Astrocyte (in vitro differentiated cells and primary cell): ENCODE data around the gene RAP1A.

Experiments used
- EZH2 ChIP-seq: IDR thresholded peaks from 2 replicates; pipeline ENCODE4 v1.6.1; 2012; ENCODE audit warnings: mild to moderate bottlenecking, low read length, inconsistent platforms; ENCODE audit not compliant: insufficient read depth
- TF ChIP-seq, protein P1 (sequence below): IDR thresholded peaks from 2 replicates; pipeline ENCODE4 v1.5.1; 2011; ENCODE audit warnings: low read depth, mild to moderate bottlenecking, inconsistent platforms, low read length, moderate library complexity; ENCODE audit not compliant: insufficient read depth

- TF ChIP-seq EZH2 = no peak
- TF ChIP-seq, protein P1, sequence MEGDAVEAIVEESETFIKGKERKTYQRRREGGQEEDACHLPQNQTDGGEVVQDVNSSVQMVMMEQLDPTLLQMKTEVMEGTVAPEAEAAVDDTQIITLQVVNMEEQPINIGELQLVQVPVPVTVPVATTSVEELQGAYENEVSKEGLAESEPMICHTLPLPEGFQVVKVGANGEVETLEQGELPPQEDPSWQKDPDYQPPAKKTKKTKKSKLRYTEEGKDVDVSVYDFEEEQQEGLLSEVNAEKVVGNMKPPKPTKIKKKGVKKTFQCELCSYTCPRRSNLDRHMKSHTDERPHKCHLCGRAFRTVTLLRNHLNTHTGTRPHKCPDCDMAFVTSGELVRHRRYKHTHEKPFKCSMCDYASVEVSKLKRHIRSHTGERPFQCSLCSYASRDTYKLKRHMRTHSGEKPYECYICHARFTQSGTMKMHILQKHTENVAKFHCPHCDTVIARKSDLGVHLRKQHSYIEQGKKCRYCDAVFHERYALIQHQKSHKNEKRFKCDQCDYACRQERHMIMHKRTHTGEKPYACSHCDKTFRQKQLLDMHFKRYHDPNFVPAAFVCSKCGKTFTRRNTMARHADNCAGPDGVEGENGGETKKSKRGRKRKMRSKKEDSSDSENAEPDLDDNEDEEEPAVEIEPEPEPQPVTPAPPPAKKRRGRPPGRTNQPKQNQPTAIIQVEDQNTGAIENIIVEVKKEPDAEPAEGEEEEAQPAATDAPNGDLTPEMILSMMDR = no peak
Observed at GRCh38 chr1:111618081-111618480, 1.5 kb upstream of the RAP1A start.
